A673 (cell line): ENCODE data around the gene RPS6KA2.

Source experiments
- EZH2 ChIP-seq: fragments of 200-600 bp; sonication (generic); IDR thresholded peaks from 2 replicates; pipeline ENCODE4 v1.6.1; 2017; ENCODE audit warnings: borderline replicate concordance, low read depth, mild to moderate bottlenecking, mixed read lengths, antibody characterized with exemption, low read length; ENCODE audit not compliant: poor library complexity, severe bottlenecking
- TF ChIP-seq, protein P1 (sequence below): fragments of 300-800, 200-600 bp; sonication (generic); conservative IDR thresholded peaks from 2 replicates; pipeline ENCODE4 v1.5.1; 2017; ENCODE audit warnings: low read depth, mild to moderate bottlenecking, antibody characterized with exemption, low read length, moderate library complexity, mixed read lengths

DNA sequence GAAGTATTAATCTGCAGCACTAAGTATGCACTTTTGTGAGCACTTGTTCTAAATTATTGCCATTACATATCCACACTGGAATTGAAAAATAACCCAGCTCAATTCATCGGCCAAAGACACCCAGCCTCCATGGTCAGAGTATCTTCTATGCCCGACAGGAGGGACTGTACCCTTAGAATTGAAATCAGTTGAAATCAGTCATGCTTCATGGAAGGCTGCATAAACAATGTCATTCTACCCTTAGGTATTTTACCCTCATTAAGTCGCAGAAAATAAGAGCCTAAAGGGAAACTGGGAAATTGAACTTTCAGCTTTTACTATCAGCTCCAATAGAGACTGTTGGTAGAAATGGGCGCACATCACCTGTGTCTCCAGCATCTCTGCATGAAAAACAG, 37.7 kb downstream of the RPS6KA2 start:
- TF ChIP-seq, protein P1, sequence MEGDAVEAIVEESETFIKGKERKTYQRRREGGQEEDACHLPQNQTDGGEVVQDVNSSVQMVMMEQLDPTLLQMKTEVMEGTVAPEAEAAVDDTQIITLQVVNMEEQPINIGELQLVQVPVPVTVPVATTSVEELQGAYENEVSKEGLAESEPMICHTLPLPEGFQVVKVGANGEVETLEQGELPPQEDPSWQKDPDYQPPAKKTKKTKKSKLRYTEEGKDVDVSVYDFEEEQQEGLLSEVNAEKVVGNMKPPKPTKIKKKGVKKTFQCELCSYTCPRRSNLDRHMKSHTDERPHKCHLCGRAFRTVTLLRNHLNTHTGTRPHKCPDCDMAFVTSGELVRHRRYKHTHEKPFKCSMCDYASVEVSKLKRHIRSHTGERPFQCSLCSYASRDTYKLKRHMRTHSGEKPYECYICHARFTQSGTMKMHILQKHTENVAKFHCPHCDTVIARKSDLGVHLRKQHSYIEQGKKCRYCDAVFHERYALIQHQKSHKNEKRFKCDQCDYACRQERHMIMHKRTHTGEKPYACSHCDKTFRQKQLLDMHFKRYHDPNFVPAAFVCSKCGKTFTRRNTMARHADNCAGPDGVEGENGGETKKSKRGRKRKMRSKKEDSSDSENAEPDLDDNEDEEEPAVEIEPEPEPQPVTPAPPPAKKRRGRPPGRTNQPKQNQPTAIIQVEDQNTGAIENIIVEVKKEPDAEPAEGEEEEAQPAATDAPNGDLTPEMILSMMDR: no peak
- no peak for TF ChIP-seq EZH2
